HS-27A (cell line): ENCODE results near the gene NPM3.

Experiments
- DNase-seq: peaks from one replicate; pipeline ENCODE4 v3.0.0-alpha.2; 2012; ENCODE audit warnings: low read depth, missing footprints

NPM3 gene

GRCh38 chr10:101774589-101775272, 8.5 kb downstream of the NPM3 start:
- no peak for DNase-seq

- no peak for DNase-seq
Measured at GRCh38 chr10:101773923-101774588, 9.2 kb downstream of the NPM3 start.

GRCh38 chr10:101772895-101773761, 10.1 kb downstream of the NPM3 start:
- no peak for DNase-seq

GRCh38 chr10:101772017-101772894, 11.0 kb downstream of the NPM3 start:
- DNase-seq = no peak

- no peak for DNase-seq
Measured at GRCh38 chr10:101771380-101771779, 11.9 kb downstream of the NPM3 start.

GRCh38 chr10:101770331-101771215, 12.7 kb downstream of the NPM3 start:
- no peak for DNase-seq

GRCh38 chr10:101769541-101770180, 13.6 kb downstream of the NPM3 start:
- no peak for DNase-seq

GRCh38 chr10:101768791-101769170, 14.5 kb downstream of the NPM3 start:
- no peak for DNase-seq

GRCh38 chr10:101767966-101768790, 15.1 kb downstream of the NPM3 start:
- DNase-seq = no peak

GRCh38 chr10:101767600-101767945, 15.7 kb downstream of the NPM3 start:
- no peak for DNase-seq

- no peak for DNase-seq
Measured at GRCh38 chr10:101766753-101767599, 16.3 kb downstream of the NPM3 start.

- no peak for DNase-seq
Measured at GRCh38 chr10:101766306-101766705, 16.9 kb downstream of the NPM3 start.

- DNase-seq = no peak
Measured at GRCh38 chr10:101763141-101763846, 20.0 kb downstream of the NPM3 start.

- no peak for DNase-seq
Measured at GRCh38 chr10:101762736-101763135, 20.5 kb downstream of the NPM3 start.

GRCh38 chr10:101761226-101761625, 22.0 kb downstream of the NPM3 start:
- DNase-seq = no peak

GRCh38 chr10:101760510-101760909, 22.7 kb downstream of the NPM3 start:
- DNase-seq = no peak

GRCh38 chr10:101759309-101760247, 23.7 kb downstream of the NPM3 start:
- no peak for DNase-seq
